HCT116 (cell line): ENCODE results near the gene NXN. TPM values are rescaled to one million over a fixed set of nuclear protein-coding genes. Genes with fewer than 3 reads are reported as not detected.

Experiments used
- ATAC-seq: fragments of 200-7000 bp; cut with Tn5 transposase; 2 replicates; pipeline ENCODE4 v1.9.1; 2020; ENCODE audit warnings: mild to moderate bottlenecking, moderate library complexity
- BruUV-seq: library from RNA; stranded (reverse); fragments of 400-500 nt; replicated peaks from 2 replicates; lab custom pipeline; 2021; lab: Mats Ljungman, UMichigan
- CTCF ChIA-PET: fragments of 300-600 bp; sonication (Branson Sonifier 250); formaldehyde crosslinking; loops from one replicate; lab custom pipeline; 2021; ENCODE audit warnings: antibody characterized with exemption; lab: Charles Lee
- POLR2A ChIA-PET: fragments of 300-600, 350-600 bp; sonication (Branson Sonifier 250); formaldehyde crosslinking; loops from one replicate; lab custom pipeline; 2021; ENCODE audit warnings: antibody characterized with exemption; lab: Charles Lee
- RAD21 ChIA-PET, 2 experiments: fragments of 300-600 bp; sonication (Branson Sonifier 250); formaldehyde crosslinking; loops; one replicate each; lab custom pipeline; 2023; ENCODE audit warnings: low total read pairs in 2 of 2; ENCODE audit not compliant: uncharacterized antibody in 2 of 2, unreplicated experiment in 2 of 2, low non-redundant PET in 1 of 2; lab: Charles Lee
- DNase-seq: peaks from one replicate; pipeline ENCODE4 v3.0.0-alpha.2; 2010; ENCODE audit warnings: low read depth, low spot score
- H2AFZ ChIP-seq: fragments of 200-600 bp; shearing (Covaris generic), sonication (generic); 2 replicates; pipeline ENCODE4 v1.6.1; 2017; ENCODE audit warnings: low read depth, mixed run types, mixed read lengths, antibody characterized with exemption, low read length; ENCODE audit not compliant: poor library complexity, severe bottlenecking
- H3K27ac ChIP-seq: 2 replicates; pipeline ENCODE4 v1.5.1; 2012; ENCODE audit warnings: low read depth, low read length
- H3K27me3 ChIP-seq: fragments of 200-600 bp; sonication (generic); 2 replicates; pipeline ENCODE4 v1.6.1; 2016; ENCODE audit warnings: mixed run types, low read length, mixed read lengths; ENCODE audit not compliant: insufficient read depth
- H3K36me3 ChIP-seq, 2 experiments: fragments of 200-500 bp in 1 of 2; fragments of 200-600 bp in 1 of 2; sonication (Bioruptor generic) in 1 of 2; sonication (generic) in 1 of 2; 2 replicates each; pipeline versions ENCODE4 v1.5.1 to v1.6.1; 2014 to 2016; ENCODE audit warnings: low read length in 2 of 2, inconsistent platforms in 1 of 2, mixed read lengths in 1 of 2, mixed run types in 1 of 2; ENCODE audit not compliant: insufficient read depth in 2 of 2, control insufficient read depth in 1 of 2
- H3K4me1 ChIP-seq, 2 experiments: fragments of 200-600 bp in 1 of 2; sonication (generic) in 1 of 2; 2 replicates each; pipeline versions ENCODE4 v1.5.1 to v1.6.1; 2012 to 2017; ENCODE audit warnings: low read length in 2 of 2, inconsistent platforms in 1 of 2, mild to moderate bottlenecking in 1 of 2, mixed read lengths in 1 of 2, mixed run types in 1 of 2, moderate library complexity in 1 of 2; ENCODE audit not compliant: insufficient read depth in 2 of 2, control insufficient read depth in 1 of 2
- H3K4me2 ChIP-seq: fragments of 200-600 bp; sonication (generic); 2 replicates; pipeline ENCODE4 v1.6.1; 2017; ENCODE audit warnings: mixed run types, low read length, mixed read lengths
- H3K4me3 ChIP-seq, 2 experiments: fragments of 200-600 bp in 1 of 2; sonication (generic) in 1 of 2; replicated peaks in 1 of 2; 2 replicates each; pipeline ENCODE4 v1.5.1; 2011 to 2016; ENCODE audit warnings: low read length in 2 of 2, control low read depth in 1 of 2, low read depth in 1 of 2, mild to moderate bottlenecking in 1 of 2, mixed read lengths in 1 of 2, mixed run types in 1 of 2
- H3K79me2 ChIP-seq: fragments of 200-600 bp; sonication (generic); 2 replicates; pipeline ENCODE4 v1.6.1; 2017; ENCODE audit warnings: mild to moderate bottlenecking, mixed run types, low read length, moderate library complexity, mixed read lengths; ENCODE audit not compliant: insufficient read depth
- H3K9ac ChIP-seq: fragments of 200-600 bp; sonication (generic); 2 replicates; pipeline ENCODE4 v1.6.1; 2016; ENCODE audit warnings: low read length, mixed read lengths
- H3K9me2 ChIP-seq: fragments of 200-600 bp; sonication (generic), shearing (Covaris generic); 2 replicates; pipeline ENCODE4 v1.6.1; 2017; ENCODE audit warnings: mixed run types, mild to moderate bottlenecking, moderate library complexity; ENCODE audit not compliant: insufficient read depth
- H3K9me3 ChIP-seq, 2 experiments: fragments of 200-500 bp in 1 of 2; fragments of 200-600 bp in 1 of 2; sonication (Bioruptor generic) in 1 of 2; sonication (generic) in 1 of 2; 2 replicates each; pipeline ENCODE4 v1.6.1; 2014 to 2017; ENCODE audit warnings: low read length in 2 of 2, mixed read lengths in 2 of 2, inconsistent platforms in 1 of 2, low read depth in 1 of 2, mild to moderate bottlenecking in 1 of 2, mixed run types in 1 of 2, moderate library complexity in 1 of 2; ENCODE audit not compliant: control insufficient read depth in 1 of 2, insufficient read depth in 1 of 2
- H4K20me1 ChIP-seq: fragments of 200-600 bp; sonication (generic), shearing (Covaris generic); 2 replicates; pipeline ENCODE4 v1.6.1; 2017; ENCODE audit warnings: mixed run types, mild to moderate bottlenecking, moderate library complexity; ENCODE audit not compliant: insufficient read depth
- CEBPB ChIP-seq: IDR thresholded peaks from 2 replicates; pipeline ENCODE4 v1.6.1; 2012; ENCODE audit warnings: low read depth
- EZH2 ChIP-seq: fragments of 200-600 bp; sonication (generic); IDR thresholded peaks from 2 replicates; pipeline ENCODE4 v1.6.1; 2017; ENCODE audit warnings: antibody characterized with exemption, mixed run types
- EZH2phosphoT487 ChIP-seq: fragments of 200-600 bp; IDR thresholded peaks from 2 replicates; pipeline ENCODE4 v1.6.1; 2018; ENCODE audit warnings: antibody characterized with exemption, borderline replicate concordance
- SP1 ChIP-seq: IDR thresholded peaks from 2 replicates; pipeline ENCODE4 v1.6.1; 2012; ENCODE audit warnings: low read depth
- TCF7L2 ChIP-seq: IDR thresholded peaks from 2 replicates; pipeline ENCODE4 v1.7.0; 2011; ENCODE audit warnings: borderline replicate concordance, inconsistent platforms; ENCODE audit not compliant: insufficient read depth, insufficient read length; ENCODE audit errors: extremely low read depth
- YY1 ChIP-seq: IDR thresholded peaks from 2 replicates; pipeline ENCODE4 v1.6.1; 2011; ENCODE audit warnings: low read length, low read depth, moderate library complexity, mild to moderate bottlenecking; ENCODE audit not compliant: insufficient replicate concordance; ENCODE audit errors: extremely low read depth
- ZFX ChIP-seq: fragments of 450-650 bp; IDR thresholded peaks from 2 replicates; pipeline ENCODE4 v1.6.1; 2017
- intact Hi-C: fragments of 100-400 bp; cut with micrococcal nuclease; formaldehyde crosslinking; loops from 2 replicates; pipeline ENCODE4 v1.10.0; 2022
- total RNA-seq: library from RNA; stranded (reverse); gene quantifications from one replicate; pipeline ENCODE4 v1.2.1, GENCODE V29; 2021; ENCODE audit not compliant: unreplicated experiment
- TF ChIP-seq, protein P1 (sequence below): IDR thresholded peaks from 2 replicates; pipeline ENCODE4 v1.6.1; 2012; ENCODE audit warnings: low read depth
- TF ChIP-seq, protein P2 (sequence below): IDR thresholded peaks from 2 replicates; pipeline ENCODE4 v1.6.1; 2011; ENCODE audit warnings: mild to moderate bottlenecking, low read length, moderate library complexity; ENCODE audit not compliant: insufficient replicate concordance; ENCODE audit errors: extremely low read depth
- TF ChIP-seq, protein P3 (sequence below): IDR thresholded peaks from 2 replicates; pipeline ENCODE4 v1.6.1; 2012

NXN gene
- total RNA-seq, 1 experiment from 2014 or later: 83.7 TPM

DNA sequence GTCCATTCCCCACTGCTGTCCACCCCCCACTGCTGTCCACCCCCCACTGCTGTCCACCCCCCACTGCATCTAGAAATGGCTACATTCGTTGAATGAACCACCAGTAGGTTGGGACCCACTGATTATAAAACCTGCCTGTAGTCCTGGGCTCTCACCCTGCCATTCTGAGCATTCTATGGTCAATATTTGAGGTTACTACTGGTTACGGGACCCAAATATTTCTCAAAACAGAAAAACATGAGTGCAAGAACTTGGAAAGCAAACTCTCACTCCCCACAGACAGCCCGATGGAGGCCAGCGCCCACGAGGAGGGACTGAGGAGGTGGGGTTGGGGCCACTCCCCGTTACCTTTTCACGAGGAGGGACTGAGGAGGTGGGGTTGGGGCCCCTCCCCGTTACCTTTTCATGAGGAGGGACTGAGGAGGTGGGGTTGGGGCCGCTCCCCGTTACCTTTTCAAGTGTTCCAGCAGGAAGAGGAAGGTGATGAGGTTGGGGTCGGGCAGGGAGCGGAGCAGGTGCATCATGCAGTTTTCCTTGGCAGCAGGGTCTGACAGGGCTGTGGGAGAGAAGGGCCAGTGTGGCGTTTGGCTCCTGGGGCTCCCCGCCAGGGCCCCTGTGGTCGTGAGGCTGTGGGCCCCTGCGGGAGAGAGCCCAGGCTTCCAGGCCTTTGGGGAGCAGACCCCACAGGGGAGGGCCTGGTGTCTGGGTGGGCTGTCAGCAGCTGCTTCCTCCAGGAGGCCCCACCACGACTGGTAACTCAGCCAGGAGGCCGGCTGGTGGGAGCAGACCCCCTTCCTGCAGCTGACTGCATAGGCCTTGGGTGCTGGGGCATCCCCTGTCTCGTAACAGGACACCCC, 29.9 kb upstream of the NXN start:
- no peak for ATAC-seq
- Histone ChIP-seq H2AFZ (no peak overlapping the region), H3K4me3 (no peak overlapping the region), H3K36me3 (peaks cover 0 to 2% of the 10 kb centered on the region in 2 experiments; a peak in 1 of 4 replicates), H3K27me3 (no peaks in the 10 kb centered on the region), H3K4me2 (no peak overlapping the region), H3K9ac (no peak overlapping the region), H3K9me3 (no peaks in the 10 kb centered on the region), H3K27ac (no peak overlapping the region), H3K79me2 (no peaks in the 10 kb centered on the region), H4K20me1 (no peaks in the 10 kb centered on the region), H3K9me2 (no peaks in the 10 kb centered on the region), H3K4me1 (no peaks in the 10 kb centered on the region)
- ChIA-PET RAD21 (no interaction called here), POLR2A (no interaction called here), CTCF (no interaction called here)
- DNase-seq: no peak
- no peak for TF ChIP-seq SP1
- no peak for TF ChIP-seq YY1
- TF ChIP-seq ZFX: no peak
- TF ChIP-seq, protein P1, sequence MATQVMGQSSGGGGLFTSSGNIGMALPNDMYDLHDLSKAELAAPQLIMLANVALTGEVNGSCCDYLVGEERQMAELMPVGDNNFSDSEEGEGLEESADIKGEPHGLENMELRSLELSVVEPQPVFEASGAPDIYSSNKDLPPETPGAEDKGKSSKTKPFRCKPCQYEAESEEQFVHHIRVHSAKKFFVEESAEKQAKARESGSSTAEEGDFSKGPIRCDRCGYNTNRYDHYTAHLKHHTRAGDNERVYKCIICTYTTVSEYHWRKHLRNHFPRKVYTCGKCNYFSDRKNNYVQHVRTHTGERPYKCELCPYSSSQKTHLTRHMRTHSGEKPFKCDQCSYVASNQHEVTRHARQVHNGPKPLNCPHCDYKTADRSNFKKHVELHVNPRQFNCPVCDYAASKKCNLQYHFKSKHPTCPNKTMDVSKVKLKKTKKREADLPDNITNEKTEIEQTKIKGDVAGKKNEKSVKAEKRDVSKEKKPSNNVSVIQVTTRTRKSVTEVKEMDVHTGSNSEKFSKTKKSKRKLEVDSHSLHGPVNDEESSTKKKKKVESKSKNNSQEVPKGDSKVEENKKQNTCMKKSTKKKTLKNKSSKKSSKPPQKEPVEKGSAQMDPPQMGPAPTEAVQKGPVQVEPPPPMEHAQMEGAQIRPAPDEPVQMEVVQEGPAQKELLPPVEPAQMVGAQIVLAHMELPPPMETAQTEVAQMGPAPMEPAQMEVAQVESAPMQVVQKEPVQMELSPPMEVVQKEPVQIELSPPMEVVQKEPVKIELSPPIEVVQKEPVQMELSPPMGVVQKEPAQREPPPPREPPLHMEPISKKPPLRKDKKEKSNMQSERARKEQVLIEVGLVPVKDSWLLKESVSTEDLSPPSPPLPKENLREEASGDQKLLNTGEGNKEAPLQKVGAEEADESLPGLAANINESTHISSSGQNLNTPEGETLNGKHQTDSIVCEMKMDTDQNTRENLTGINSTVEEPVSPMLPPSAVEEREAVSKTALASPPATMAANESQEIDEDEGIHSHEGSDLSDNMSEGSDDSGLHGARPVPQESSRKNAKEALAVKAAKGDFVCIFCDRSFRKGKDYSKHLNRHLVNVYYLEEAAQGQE: no peak
- TF ChIP-seq, protein P2, sequence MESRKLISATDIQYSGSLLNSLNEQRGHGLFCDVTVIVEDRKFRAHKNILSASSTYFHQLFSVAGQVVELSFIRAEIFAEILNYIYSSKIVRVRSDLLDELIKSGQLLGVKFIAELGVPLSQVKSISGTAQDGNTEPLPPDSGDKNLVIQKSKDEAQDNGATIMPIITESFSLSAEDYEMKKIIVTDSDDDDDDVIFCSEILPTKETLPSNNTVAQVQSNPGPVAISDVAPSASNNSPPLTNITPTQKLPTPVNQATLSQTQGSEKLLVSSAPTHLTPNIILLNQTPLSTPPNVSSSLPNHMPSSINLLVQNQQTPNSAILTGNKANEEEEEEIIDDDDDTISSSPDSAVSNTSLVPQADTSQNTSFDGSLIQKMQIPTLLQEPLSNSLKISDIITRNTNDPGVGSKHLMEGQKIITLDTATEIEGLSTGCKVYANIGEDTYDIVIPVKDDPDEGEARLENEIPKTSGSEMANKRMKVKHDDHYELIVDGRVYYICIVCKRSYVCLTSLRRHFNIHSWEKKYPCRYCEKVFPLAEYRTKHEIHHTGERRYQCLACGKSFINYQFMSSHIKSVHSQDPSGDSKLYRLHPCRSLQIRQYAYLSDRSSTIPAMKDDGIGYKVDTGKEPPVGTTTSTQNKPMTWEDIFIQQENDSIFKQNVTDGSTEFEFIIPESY: no peak
- no peak for TF ChIP-seq EZH2
- no peak for TF ChIP-seq CEBPB
- TF ChIP-seq EZH2phosphoT487: no peak
- no peak for TF ChIP-seq TCF7L2
- TF ChIP-seq, protein P3, sequence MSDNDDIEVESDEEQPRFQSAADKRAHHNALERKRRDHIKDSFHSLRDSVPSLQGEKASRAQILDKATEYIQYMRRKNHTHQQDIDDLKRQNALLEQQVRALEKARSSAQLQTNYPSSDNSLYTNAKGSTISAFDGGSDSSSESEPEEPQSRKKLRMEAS: no peak
- BruUV-seq: no TSS peak
- intact Hi-C loops: no loop called here
